Mucosa of descending colon (tissue), 3 donors: Measurements from ENCODE around the gene HK3. TPM values are rescaled to one million over a fixed set of nuclear protein-coding genes. Genes with fewer than 3 reads are reported as not detected.

Experiments
- ATAC-seq: fragments of 200-7000 bp; cut with Tn5 transposase; one replicate; pipeline ENCODE4 v1.9.1; 2020; ENCODE audit warnings: mild to moderate bottlenecking, moderate library complexity
- DNase-seq, 3 donors: peaks; one replicate each; pipeline ENCODE4 v3.0.0-alpha.2; 2020
- H3K36me3 ChIP-seq: fragments of 200-600 bp; one replicate; pipeline ENCODE4 v1.8.0; 2021; ENCODE audit warnings: low read depth, mild to moderate bottlenecking
- H3K4me1 ChIP-seq: fragments of 200-600 bp; one replicate; pipeline ENCODE4 v1.8.0; 2021; ENCODE audit warnings: low read depth, mild to moderate bottlenecking
- H3K4me3 ChIP-seq: fragments of 200-600 bp; one replicate; pipeline ENCODE4 v1.8.0; 2021; ENCODE audit warnings: mild to moderate bottlenecking
- H3K9me3 ChIP-seq: fragments of 200-600 bp; one replicate; pipeline ENCODE4 v1.8.0; 2021; ENCODE audit warnings: mild to moderate bottlenecking
- CTCF ChIP-seq: fragments of 200-600 bp; IDR thresholded peaks from one replicate; pipeline ENCODE4 v1.8.0; 2022; ENCODE audit warnings: antibody characterized with exemption, mild to moderate bottlenecking
- intact Hi-C, 2 donors: fragments of 100-400 bp; cut with DNase I in 1 of 2; cut with micrococcal nuclease in 1 of 2; formaldehyde crosslinking; loops; one replicate each; pipeline versions ENCODE4 v1.11.0 to v1.11.1; 2022; cut with DNase I, micrococcal nuclease
- total RNA-seq, 3 donors: library from RNA; stranded (reverse); fragmentation: NEBNext Ultra II Directional in 2 of 3; extraction: Animal tissue kit (Norgen Biotek cat#: 25700) in 2 of 3; gene quantifications; one replicate each; pipeline versions ENCODE4 v1.2.1 to v1.2.4, GENCODE V29; 2021 to 2023
- donor health status: DM: no; HTN: no; CAD: no; lungs with moderate emphysema.
- donor health status: DM: no; HTN: no; CAD: no.
- donor health status: DM: no; HTN: yes; CAD: no.

HK3 gene
- total RNA-seq, 3 donors from 2014 or later: 2.4 to 12.8 (median 7.7) TPM

DNA sequence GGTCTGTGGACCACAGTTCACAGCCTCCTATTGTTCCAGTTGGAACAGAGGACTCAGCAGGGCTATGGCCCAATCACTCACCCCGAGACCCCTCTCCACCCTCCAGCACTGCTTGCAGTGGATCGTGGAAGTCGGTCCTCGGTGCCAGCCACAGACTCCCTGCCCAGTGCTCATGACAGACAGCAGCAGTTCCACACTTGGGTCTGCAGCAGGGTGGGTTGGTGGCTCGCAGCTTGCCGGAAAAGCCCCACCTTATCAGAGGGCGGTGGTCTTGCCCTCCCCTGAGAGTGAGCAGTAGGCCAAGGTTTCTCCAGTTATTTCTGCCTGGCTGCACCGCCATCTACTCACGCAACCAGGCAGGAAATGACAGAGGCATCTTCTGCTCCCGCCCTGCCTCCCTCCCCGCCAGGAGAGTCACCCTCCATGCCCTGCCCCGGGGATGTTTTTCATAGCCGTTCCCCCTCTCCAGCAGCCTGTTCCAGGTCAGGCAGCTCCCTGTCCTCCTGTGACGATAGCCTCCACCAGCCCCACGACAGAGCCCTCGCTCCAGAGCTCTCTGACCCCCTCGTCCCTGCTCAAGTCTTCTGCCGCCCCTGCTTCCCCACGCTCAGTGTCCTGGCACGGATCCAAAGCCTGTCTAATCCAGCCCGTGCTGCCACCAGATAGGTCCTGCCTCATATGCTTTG is 54.3 kb downstream of the HK3 start:
- Histone ChIP-seq H3K9me3 (no peaks in the 10 kb centered on the region), H3K36me3 (no peaks in the 10 kb centered on the region), H3K4me1 (no peaks in the 10 kb centered on the region), H3K4me3 (no peak overlapping the region)
- DNase-seq: no peak
- no peak for TF ChIP-seq CTCF
- ATAC-seq: no peak
- intact Hi-C loops: no loop called here

DNA sequence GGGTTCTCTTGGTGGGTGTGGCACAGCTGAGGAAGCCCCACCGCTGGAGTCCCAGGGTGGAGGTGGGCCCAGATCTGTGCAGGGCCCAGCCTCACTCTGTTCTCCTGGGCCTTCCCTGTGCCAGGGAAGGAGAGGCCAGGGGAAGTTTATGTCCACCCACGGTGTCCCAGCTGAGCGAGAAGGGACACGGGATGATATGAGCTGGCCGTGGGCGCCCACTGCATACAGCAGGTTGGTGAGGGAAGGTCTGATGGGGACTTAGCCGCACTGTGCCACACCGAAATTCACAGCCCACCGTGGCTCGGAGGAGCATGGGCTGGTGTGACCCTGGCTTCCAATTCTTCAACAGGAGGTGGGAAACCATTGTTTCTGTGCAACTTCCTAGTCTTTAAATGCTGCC is 54.9 kb downstream of the HK3 start:
- no peaks in the 10 kb centered on the region for H3K36me3 ChIP-seq
- intact Hi-C loops: no loop called here
- H3K9me3 ChIP-seq: no peaks in the 10 kb centered on the region
- DNase-seq (no peak), ATAC-seq (no peak)
- H3K4me1 ChIP-seq: no peaks in the 10 kb centered on the region
- H3K4me3 ChIP-seq: no peak overlapping the region
- TF ChIP-seq CTCF: no peak

- Histone ChIP-seq H3K4me3 (no peak overlapping the region), H3K36me3 (no peaks in the 10 kb centered on the region), H3K4me1 (no peaks in the 10 kb centered on the region), H3K9me3 (no peaks in the 10 kb centered on the region)
- TF ChIP-seq CTCF: no peak
- DNase-seq: no peak
- intact Hi-C loops: no loop called here
- ATAC-seq: no peak
Measured at GRCh38 chr5:176843673-176844072, 55.5 kb downstream of the HK3 start.

- H3K9me3 ChIP-seq: no peaks in the 10 kb centered on the region
- DNase-seq (peak; percentile 80 to 93 (median 89)), ATAC-seq (peak; percentile 97)
- no peaks in the 10 kb centered on the region for H3K4me1 ChIP-seq
- intact Hi-C loops: no loop called here
- TF ChIP-seq CTCF: no peak
- no peaks in the 10 kb centered on the region for H3K36me3 ChIP-seq
- no peak overlapping the region for H3K4me3 ChIP-seq
Measured at GRCh38 chr5:176837707-176838115, 61.4 kb downstream of the HK3 start.

- no peak for ATAC-seq
- no peak for DNase-seq
- Histone ChIP-seq H3K4me1 (no peaks in the 10 kb centered on the region), H3K4me3 (no peak overlapping the region), H3K9me3 (no peaks in the 10 kb centered on the region), H3K36me3 (no peaks in the 10 kb centered on the region)
- TF ChIP-seq CTCF: no peak
- intact Hi-C loops: no loop called here
Measured at GRCh38 chr5:176836811-176837706, 62.1 kb downstream of the HK3 start.
